ENCODE data around the gene DICER1. TPM values are rescaled to one million over a fixed set of nuclear protein-coding genes. Genes with fewer than 3 reads are reported as not detected.

The DICER1 gene
- total RNA-seq, 1 donor from 2014 or later, result 66.4 TPM

DNA sequence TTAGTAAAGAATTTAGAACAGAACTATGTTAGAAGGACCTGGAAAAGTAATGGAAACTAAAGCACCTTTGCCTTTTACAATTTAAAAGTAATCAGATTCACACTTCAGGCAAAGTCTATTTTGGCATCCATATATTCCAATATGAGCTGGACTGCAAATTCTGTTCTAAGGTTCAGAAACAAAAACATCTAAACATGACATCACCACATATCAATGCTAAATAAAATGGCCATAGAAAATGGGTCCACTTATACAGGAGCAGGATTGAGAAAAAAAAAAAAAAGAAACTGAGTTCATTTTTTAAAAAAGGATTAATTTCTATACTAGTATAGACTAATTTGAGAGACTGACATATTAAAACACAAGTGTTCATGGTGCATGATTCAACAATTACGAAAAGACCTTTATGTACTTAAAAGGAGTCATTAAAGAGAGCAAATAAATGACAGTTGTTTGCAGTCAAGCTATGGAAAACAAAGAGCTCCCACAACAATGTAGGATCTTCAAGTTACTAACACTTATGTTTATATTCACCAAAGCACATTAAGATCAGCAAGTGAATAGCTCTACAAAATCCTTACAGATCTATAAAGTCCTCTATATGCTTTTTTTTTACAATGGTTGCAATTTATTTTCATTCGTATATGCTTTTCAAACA lies 45.7 kb downstream of the DICER1 start:
- TF ChIP-seq, protein P1, sequence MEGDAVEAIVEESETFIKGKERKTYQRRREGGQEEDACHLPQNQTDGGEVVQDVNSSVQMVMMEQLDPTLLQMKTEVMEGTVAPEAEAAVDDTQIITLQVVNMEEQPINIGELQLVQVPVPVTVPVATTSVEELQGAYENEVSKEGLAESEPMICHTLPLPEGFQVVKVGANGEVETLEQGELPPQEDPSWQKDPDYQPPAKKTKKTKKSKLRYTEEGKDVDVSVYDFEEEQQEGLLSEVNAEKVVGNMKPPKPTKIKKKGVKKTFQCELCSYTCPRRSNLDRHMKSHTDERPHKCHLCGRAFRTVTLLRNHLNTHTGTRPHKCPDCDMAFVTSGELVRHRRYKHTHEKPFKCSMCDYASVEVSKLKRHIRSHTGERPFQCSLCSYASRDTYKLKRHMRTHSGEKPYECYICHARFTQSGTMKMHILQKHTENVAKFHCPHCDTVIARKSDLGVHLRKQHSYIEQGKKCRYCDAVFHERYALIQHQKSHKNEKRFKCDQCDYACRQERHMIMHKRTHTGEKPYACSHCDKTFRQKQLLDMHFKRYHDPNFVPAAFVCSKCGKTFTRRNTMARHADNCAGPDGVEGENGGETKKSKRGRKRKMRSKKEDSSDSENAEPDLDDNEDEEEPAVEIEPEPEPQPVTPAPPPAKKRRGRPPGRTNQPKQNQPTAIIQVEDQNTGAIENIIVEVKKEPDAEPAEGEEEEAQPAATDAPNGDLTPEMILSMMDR (IDR thresholded peaks at IDR 0.05), result no peak
- no peaks in the 10 kb centered on the region for H3K27me3 ChIP-seq (ENCODE audit: low read depth)
- ATAC-seq (no peak), DNase-seq (no peak)
- H3K36me3 ChIP-seq, result peaks cover 100% of the 10 kb centered on the region
- H3K9me3 ChIP-seq, result no peaks in the 10 kb centered on the region
- H3K4me1 ChIP-seq, result no peaks in the 10 kb centered on the region
- no peak overlapping the region for H3K27ac ChIP-seq
- intact Hi-C loops (cut with DNase I), result no loop called here
- no peak overlapping the region for H3K4me3 ChIP-seq

DNA sequence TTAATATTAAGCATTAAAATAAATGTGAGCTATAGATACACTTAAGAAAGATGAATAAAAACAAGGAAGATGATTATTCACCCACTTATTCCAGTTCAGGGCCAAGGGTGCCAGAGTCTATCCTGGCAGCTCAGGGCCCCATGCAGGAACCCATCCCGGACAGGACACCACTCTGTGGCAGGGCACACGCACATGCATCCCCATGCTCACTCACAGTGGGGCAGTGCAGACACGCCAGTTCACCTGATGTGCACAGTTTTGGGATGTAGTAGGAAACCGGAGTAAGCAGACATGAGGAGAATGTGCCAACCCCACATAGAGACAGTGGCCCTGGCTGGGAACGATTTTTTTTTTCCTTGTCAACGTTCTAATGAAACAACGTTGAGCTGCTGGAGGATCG lies 47.2 kb downstream of the DICER1 start:
- Histone ChIP-seq H3K9me3 (no peaks in the 10 kb centered on the region), H3K27ac (no peak overlapping the region), H3K27me3 (ENCODE audit: low read depth) (no peaks in the 10 kb centered on the region), H3K36me3 (peaks cover 99% of the 10 kb centered on the region), H3K4me1 (no peaks in the 10 kb centered on the region), H3K4me3 (no peak overlapping the region)
- ATAC-seq, result no peak
- intact Hi-C loops (cut with DNase I), result no loop called here
- no peak for DNase-seq
- TF ChIP-seq, protein P1 (IDR thresholded peaks at IDR 0.05), result no peak

DNA sequence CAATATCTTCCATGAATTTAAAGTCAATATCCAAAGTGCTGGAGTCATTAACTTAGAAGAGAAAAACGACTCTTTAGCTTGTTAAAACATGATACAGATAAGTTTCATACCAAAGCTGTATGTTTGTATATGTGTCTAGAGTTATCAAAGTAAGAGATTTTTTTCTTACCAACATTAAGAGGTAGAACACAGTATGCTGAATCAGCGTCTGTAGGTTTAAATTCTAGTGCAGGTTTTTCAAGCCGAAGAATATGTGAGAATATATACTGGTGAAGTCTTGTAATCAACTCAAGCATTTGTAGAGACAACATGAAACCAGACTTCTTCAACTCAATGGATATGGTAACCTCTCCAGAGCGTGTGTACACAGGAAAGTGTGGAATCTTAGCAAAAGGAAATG lies 49.6 kb downstream of the DICER1 start:
- H3K36me3 ChIP-seq, result peaks cover 99% of the 10 kb centered on the region

DNA sequence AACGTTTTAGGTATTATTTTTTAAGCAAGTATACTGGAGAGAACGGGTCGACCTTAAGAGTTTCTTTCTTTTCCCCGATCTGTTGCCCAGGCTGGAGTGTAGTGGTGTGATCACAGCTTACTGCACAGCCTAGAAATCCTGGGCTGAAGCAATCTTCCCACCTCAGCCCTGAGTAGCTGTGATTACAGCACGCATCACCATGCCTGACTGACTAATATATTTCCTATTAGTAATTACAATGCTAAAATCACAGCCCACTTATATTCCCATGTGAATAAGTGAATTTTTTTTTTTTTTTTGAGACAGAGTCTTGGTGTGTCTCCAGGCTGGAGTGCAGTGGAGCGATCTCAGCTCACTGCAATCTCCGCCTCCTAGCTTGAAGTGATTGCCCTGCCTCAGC lies 50.4 kb downstream of the DICER1 start:
- DNase-seq, result no peak
- no peaks in the 10 kb centered on the region for H3K4me1 ChIP-seq
- no peak for ATAC-seq
- peaks cover 99% of the 10 kb centered on the region for H3K36me3 ChIP-seq
- TF ChIP-seq, protein P1 (IDR thresholded peaks at IDR 0.05), result no peak
- H3K27me3 ChIP-seq (ENCODE audit: low read depth), result no peaks in the 10 kb centered on the region
- no peak overlapping the region for H3K27ac ChIP-seq
- intact Hi-C loops (cut with DNase I), result no loop called here
- no peaks in the 10 kb centered on the region for H3K9me3 ChIP-seq
- no peak overlapping the region for H3K4me3 ChIP-seq

More for the DNA sequence above, 49.6 kb downstream of the DICER1 start:
- Histone ChIP-seq H3K27ac (no peak overlapping the region), H3K4me3 (no peak overlapping the region), H3K9me3 (no peaks in the 10 kb centered on the region), H3K27me3 (ENCODE audit: low read depth) (no peaks in the 10 kb centered on the region), H3K4me1 (no peaks in the 10 kb centered on the region)
- ATAC-seq (no peak), DNase-seq (no peak)
- intact Hi-C loops (cut with DNase I), result no loop called here
- TF ChIP-seq, protein P1 (IDR thresholded peaks at IDR 0.05), result no peak

DNA sequence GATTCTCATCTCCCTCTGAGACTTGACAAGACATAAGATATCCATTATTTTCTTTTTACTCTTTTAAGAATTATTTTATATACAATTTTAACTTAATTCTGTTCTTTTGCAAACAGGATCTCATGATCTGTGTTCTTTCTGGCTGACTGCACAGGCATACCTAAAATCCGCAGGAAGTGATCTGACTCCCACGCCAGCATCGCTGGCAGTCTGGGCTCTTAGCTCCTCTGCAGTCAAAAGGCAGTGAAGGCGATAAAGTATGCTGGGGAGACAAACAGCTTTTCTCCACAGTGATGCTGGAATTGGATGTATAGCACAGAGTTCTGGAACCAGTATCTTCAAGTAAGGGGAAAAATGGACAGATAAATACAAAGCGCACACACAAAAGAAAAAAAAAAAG lies 52.4 kb downstream of the DICER1 start:
- ATAC-seq, result no peak
- TF ChIP-seq, protein P1 (IDR thresholded peaks at IDR 0.05), result no peak
- no peaks in the 10 kb centered on the region for H3K27me3 ChIP-seq (ENCODE audit: low read depth)
- no peak overlapping the region for H3K27ac ChIP-seq
- H3K36me3 ChIP-seq, result peaks cover 92% of the 10 kb centered on the region
- H3K4me1 ChIP-seq, result peaks cover 7% of the 10 kb centered on the region
- no peaks in the 10 kb centered on the region for H3K9me3 ChIP-seq
- DNase-seq, result no peak
- intact Hi-C loops (cut with DNase I), result no loop called here
- H3K4me3 ChIP-seq, result no peak overlapping the region
